ENCODE data around the gene RASGRP3. TPM values are rescaled to one million over a fixed set of nuclear protein-coding genes. Genes with fewer than 3 reads are reported as not detected.

The RASGRP3 gene
- total RNA-seq, 1 donor from 2014 or later, result 5.2 TPM

DNA sequence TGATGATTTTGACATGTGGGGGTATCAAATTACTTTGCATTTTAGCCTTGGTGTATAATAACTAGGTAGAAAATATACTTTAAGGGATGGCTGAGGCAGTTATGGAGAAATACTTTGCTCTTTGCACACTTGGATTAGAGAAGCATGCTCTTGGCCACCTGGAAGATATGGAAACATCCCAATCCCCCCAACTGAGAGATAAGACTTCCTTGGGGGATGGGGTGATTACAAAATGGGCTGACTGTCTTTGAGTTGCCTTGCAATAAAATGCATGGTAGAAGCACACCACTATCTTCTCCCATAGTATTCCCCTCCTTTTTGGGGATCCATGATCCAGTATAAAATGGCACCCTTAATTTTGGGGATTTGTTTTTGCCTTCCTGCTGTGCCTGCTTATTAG, 137.7 kb downstream of the RASGRP3 start:
- intact Hi-C loops (cut with micrococcal nuclease), result no loop called here

Other genes with a start within 250 kb of the RASGRP3 start
- gene FAM98A, start 122.7 kb downstream of the RASGRP3 start, total RNA-seq, result 38.6 and 42.9 TPM in 2 replicates

Measured in T-helper 2 cell treated with Interferon-gamma antibody and Interleukin-4, amounts not matched to agents 100 ng/mL and 5 ng/mL, for 36 hours (primary cell).